Spleen (tissue), 11 donors: ENCODE data around the gene RAD51B. TPM values are rescaled to one million over a fixed set of nuclear protein-coding genes. Genes with fewer than 3 reads are reported as not detected.

Source experiments
- DNase-seq: peaks from one replicate; pipeline ENCODE4 v3.0.0-alpha.2; 2020
- H3K27ac ChIP-seq, 8 donors: fragments of 200-600 bp; sonication (generic) in 7 of 8; 1 replicate in 4 of 8; 2 replicates in 4 of 8; pipeline versions ENCODE4 v1.5.0 to v1.8.0; 2016 to 2021; ENCODE audit warnings: inconsistent platforms in 4 of 8, mild to moderate bottlenecking in 4 of 8, moderate library complexity in 1 of 8
- H3K27me3 ChIP-seq, 7 donors: fragments of 200-600 bp; sonication (generic) in 6 of 7; replicated peaks in 1 of 7; 1 replicate in 4 of 7; 2 replicates in 3 of 7; pipeline versions ENCODE4 v1.5.0 to v1.8.0; 2016 to 2021; ENCODE audit warnings: inconsistent platforms in 3 of 7, mild to moderate bottlenecking in 1 of 7
- H3K36me3 ChIP-seq, 6 donors: fragments of 200-600 bp; sonication (generic) in 5 of 6; 1 replicate in 4 of 6; 2 replicates in 2 of 6; pipeline versions ENCODE4 v1.5.0 to v1.8.0; 2016 to 2021; ENCODE audit warnings: inconsistent platforms in 2 of 6
- H3K4me1 ChIP-seq, 6 donors: fragments of 200-600 bp; sonication (generic) in 5 of 6; 1 replicate in 3 of 6; 2 replicates in 3 of 6; pipeline versions ENCODE4 v1.5.0 to v1.8.0; 2016 to 2021; ENCODE audit warnings: inconsistent platforms in 3 of 6
- H3K4me3 ChIP-seq, 8 donors: fragments of 200-600 bp; sonication (generic) in 7 of 8; 1 replicate in 4 of 8; 2 replicates in 4 of 8; pipeline versions ENCODE4 v1.5.0 to v1.8.0; 2016 to 2021; ENCODE audit warnings: inconsistent platforms in 4 of 8, mild to moderate bottlenecking in 4 of 8, moderate library complexity in 2 of 8
- H3K9me3 ChIP-seq, 8 donors: fragments of 200-600 bp; sonication (generic) in 7 of 8; 1 replicate in 4 of 8; 2 replicates in 4 of 8; pipeline versions ENCODE4 v1.5.0 to v1.8.0; 2016 to 2021; ENCODE audit warnings: inconsistent platforms in 4 of 8
- POLR2A ChIP-seq, 3 donors: fragments of 450-650 bp; IDR thresholded peaks; one replicate each; pipeline ENCODE4 v1.5.1; 2017; ENCODE audit warnings: antibody characterized with exemption in 3 of 3, mild to moderate bottlenecking in 1 of 3
- POLR2AphosphoS5 ChIP-seq, 3 donors: sonication (generic); formaldehyde crosslinking; IDR thresholded peaks; one replicate each; pipeline ENCODE4 v1.5.1; 2017; ENCODE audit warnings: antibody characterized with exemption in 3 of 3
- WGBS, 5 donors: extraction: QIAGEN DNeasy Blood & Tissue Kit in 3 of 5; methylation state at CpG; one replicate each; pipeline versions ENCODE4 v1.1.5 to v1.1.7; 2013 to 2018; 5-methylcytosine and 5-hydroxymethylcytosine counted together
- intact Hi-C: fragments of 100-400 bp; cut with DNase I; formaldehyde crosslinking; loops from one replicate; pipeline ENCODE4 v1.15.0; 2023; ENCODE audit warnings: low total_unique reads
- polyA plus RNA-seq, 3 donors: library from polyadenylated mRNA; stranded (reverse); fragments of 200-250 nt; gene quantifications; one replicate each; pipeline ENCODE4 v1.2.1, GENCODE V29; 2013
- total RNA-seq, 7 donors: library from RNA; depleted of rRNA in 3 of 7; stranded (reverse); fragments of >200 nt in 3 of 7; fragmentation: NEBNext Ultra II Directional in 4 of 7; extraction: Animal tissue kit (Norgen Biotek cat#: 25700) in 4 of 7; gene quantifications; one replicate each; pipeline versions ENCODE4 v1.1.0 to v1.2.1, GENCODE V29; 2016 to 2021
- TF ChIP-seq, protein P1 (sequence below), 11 experiments: fragments of 200-600 bp in 7 of 11; fragments of 450-650 bp in 4 of 11; sonication (generic) in 4 of 11; IDR thresholded peaks in 8 of 11; conservative IDR thresholded peaks in 3 of 11; 1 replicate in 7 of 11; 2 replicates in 4 of 11; pipeline versions ENCODE4 v1.4.0 to v1.8.0; 2016 to 2021; ENCODE audit warnings: antibody characterized with exemption in 11 of 11, inconsistent platforms in 4 of 11, mild to moderate bottlenecking in 1 of 11
- donor health status: healthy with polysubstance abuse.
- donor health status: DM: no; HTN: no; CAD: no; lungs with moderate emphysema.
- donor health status: DM: no; HTN: no; CAD: no.
- donor health status: Bipolar disorder and iron deficiency.
- donor health status: healthy.
- donor health status: DM: no; HTN: no; CAD: no.
- donor health status: DM: yes; HTN: yes; CAD: no.

Gene RAD51B
- total and polyA plus RNA-seq, 10 donors = 4.2 to 43.7 (median 29.8) TPM

- no peak for DNase-seq
- WGBS, 5 donors = 74 to 88% (median 83%) methylated on average over 7 of the region's 7 CpGs
- Histone ChIP-seq H3K9me3 (no peaks in the 10 kb centered on the region), H3K4me3 (no peak overlapping the region), H3K4me1 (peaks cover 12 to 83% (median 34%) of the 10 kb centered on the region in 6 donors), H3K36me3 (no peaks in the 10 kb centered on the region), H3K27ac (peak overlapping the region in 7 of 8 donors; percentile 5 to 75 (median 55)), H3K27me3 (no peaks in the 10 kb centered on the region)
- intact Hi-C loops = no loop called here
- no peak for TF ChIP-seq POLR2A (IDR thresholded peaks at IDR 0.05)
- TF ChIP-seq POLR2AphosphoS5 (IDR thresholded peaks at IDR 0.05) = no peak
- TF ChIP-seq, protein P1, sequence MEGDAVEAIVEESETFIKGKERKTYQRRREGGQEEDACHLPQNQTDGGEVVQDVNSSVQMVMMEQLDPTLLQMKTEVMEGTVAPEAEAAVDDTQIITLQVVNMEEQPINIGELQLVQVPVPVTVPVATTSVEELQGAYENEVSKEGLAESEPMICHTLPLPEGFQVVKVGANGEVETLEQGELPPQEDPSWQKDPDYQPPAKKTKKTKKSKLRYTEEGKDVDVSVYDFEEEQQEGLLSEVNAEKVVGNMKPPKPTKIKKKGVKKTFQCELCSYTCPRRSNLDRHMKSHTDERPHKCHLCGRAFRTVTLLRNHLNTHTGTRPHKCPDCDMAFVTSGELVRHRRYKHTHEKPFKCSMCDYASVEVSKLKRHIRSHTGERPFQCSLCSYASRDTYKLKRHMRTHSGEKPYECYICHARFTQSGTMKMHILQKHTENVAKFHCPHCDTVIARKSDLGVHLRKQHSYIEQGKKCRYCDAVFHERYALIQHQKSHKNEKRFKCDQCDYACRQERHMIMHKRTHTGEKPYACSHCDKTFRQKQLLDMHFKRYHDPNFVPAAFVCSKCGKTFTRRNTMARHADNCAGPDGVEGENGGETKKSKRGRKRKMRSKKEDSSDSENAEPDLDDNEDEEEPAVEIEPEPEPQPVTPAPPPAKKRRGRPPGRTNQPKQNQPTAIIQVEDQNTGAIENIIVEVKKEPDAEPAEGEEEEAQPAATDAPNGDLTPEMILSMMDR (IDR thresholded peaks at IDR 0.05 in 8 of 11, conservative IDR thresholded peaks at IDR 0.05 in 3 of 11) = no peak
Measured at GRCh38 chr14:68518761-68519670, 699.4 kb downstream of the RAD51B start.

DNA sequence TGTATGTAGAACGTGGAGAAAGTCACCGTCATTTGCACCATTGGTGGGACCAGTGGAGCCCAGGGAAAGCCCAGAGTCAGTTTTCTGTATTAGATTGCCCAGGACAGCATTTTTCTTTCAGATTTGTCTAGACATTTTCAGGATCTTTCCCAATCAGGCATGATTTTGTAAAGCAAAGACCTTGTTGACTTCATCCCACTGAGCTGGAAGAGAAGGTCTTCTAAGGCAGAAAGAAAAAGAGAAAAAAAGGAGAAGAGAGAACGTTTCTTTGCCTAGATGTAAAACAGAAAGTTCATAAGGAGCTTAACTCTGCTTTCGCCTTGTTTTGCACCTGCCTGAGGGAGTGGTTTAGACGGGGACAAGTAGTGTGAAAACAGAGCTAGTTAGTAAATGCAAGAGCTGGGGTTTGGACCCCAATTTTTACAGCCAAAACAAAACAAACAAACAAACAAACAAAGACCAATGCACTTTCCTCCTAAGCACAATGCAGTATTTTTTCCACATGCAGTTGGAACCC lies 700.1 kb downstream of the RAD51B start:
- WGBS, 5 donors = 51 to 65% (median 64%) methylated on average over 5 of the region's 5 CpGs
- Histone ChIP-seq H3K4me1 (peaks cover 5 to 81% (median 29%) of the 10 kb centered on the region in 6 donors), H3K36me3 (no peaks in the 10 kb centered on the region), H3K27ac (peak overlapping the region in 7 of 8 donors; percentile 5 to 75 (median 55)), H3K27me3 (no peaks in the 10 kb centered on the region), H3K9me3 (no peaks in the 10 kb centered on the region), H3K4me3 (no peak overlapping the region)
- TF ChIP-seq POLR2A (IDR thresholded peaks at IDR 0.05) = no peak
- no peak for TF ChIP-seq POLR2AphosphoS5 (IDR thresholded peaks at IDR 0.05)
- TF ChIP-seq, protein P1 (IDR thresholded peaks at IDR 0.05 in 8 of 11, conservative IDR thresholded peaks at IDR 0.05 in 3 of 11) = no peak
- intact Hi-C loops = no loop called here
- DNase-seq = no peak

GRCh38 chr14:68520637-68521556 lies 701.3 kb downstream of the RAD51B start:
- Histone ChIP-seq H3K9me3 (no peaks in the 10 kb centered on the region), H3K27me3 (no peaks in the 10 kb centered on the region), H3K4me1 (peaks cover 5 to 78% (median 27%) of the 10 kb centered on the region in 6 donors), H3K4me3 (no peak overlapping the region), H3K36me3 (no peaks in the 10 kb centered on the region), H3K27ac (peak overlapping the region in 4 of 8 donors; percentile 35 to 75 (median 62))
- intact Hi-C loops = no loop called here
- 87 to 94% (median 91%) methylated on average over 5 of the region's 5 CpGs for WGBS, 5 donors
- TF ChIP-seq POLR2AphosphoS5 (IDR thresholded peaks at IDR 0.05) (no peak), POLR2A (IDR thresholded peaks at IDR 0.05) (no peak)
- TF ChIP-seq, protein P1 (IDR thresholded peaks at IDR 0.05 in 8 of 11, conservative IDR thresholded peaks at IDR 0.05 in 3 of 11) = no peak
- no peak for DNase-seq
